Inferior parietal cortex (tissue), 1 donor: ENCODE measurements around the gene MALSU1.

ENCODE experiments used
- DNase-seq: peaks from one replicate; pipeline ENCODE4 v3.0.0-alpha.2; 2016; ENCODE audit errors: extremely low spot score

Gene MALSU1

DNA sequence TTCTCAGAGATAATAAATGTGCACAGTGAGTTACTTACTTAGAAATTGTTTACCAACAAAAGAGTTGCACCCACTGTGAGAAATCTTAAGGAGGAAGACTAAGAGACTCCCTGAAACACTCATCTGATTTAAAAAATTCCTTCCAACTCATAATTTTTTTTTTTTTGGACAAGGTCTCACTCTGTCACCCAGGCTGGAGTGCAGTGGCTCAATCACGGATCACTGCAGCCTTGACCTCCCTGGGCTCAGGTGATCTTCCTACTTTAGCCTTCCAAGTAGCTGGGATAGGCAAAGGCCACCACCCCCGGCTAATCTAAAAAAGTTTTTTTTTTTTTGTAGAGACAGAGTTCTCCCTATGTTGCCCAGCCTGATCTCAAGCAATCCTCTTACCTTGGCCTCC, 36.0 kb downstream of the MALSU1 start:
- DNase-seq, result no peak

DNA sequence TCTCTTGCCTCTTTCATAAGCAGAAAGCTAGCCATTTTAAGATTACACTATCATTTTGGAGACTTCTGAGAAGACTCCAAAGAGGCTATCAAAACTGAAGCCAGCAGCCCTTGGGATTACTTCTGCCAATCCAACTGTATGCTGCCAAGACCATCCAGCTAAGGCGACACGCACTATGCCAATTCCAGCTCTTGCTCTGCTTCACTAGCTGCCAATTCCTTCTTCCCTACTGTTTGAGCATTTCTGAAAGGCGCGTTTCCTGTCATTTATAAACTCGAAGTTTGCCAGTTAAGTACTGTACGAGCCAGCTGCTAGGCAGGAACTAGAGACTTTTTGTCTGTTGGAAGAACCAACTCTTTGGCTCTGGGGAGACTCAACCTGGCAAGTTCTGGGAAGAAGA, 36.5 kb downstream of the MALSU1 start:
- no peak for DNase-seq

- no peak for DNase-seq
These were observed 36.9 kb downstream of the MALSU1 start for GRCh38 chr7:23336086-23336485.

DNA sequence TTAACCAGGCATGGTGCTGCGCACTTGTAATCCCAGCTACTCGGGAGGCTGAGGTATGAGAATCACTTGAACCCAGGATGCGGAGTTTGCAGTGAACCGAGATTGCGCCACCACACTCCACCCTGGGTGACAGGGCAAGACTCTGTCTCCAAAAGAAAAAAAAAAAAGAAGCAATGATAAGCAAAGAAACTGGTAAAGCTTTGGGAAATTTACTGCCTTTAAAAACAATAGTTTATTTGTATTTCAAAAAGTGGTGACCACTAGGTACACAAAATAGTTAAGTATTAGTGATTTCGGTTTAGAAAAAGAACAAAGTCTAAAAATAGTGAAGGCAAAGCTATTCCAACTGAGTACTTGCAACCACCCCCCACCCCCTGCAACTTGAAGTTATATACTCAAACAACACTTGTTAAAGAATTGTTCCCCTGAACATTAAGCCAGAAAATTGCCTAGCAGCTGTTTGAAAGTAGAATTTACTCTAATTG, 37.7 kb downstream of the MALSU1 start:
- no peak for DNase-seq

- DNase-seq, result no peak
These were observed 38.2 kb downstream of the MALSU1 start for GRCh38 chr7:23337374-23337773.

GRCh38 chr7:23338439-23338838, 39.3 kb downstream of the MALSU1 start:
- DNase-seq, result no peak

GRCh38 chr7:23338863-23339262, 39.7 kb downstream of the MALSU1 start:
- no peak for DNase-seq

- DNase-seq, result no peak
These were observed 42.9 kb downstream of the MALSU1 start for GRCh38 chr7:23341846-23342598.

DNA sequence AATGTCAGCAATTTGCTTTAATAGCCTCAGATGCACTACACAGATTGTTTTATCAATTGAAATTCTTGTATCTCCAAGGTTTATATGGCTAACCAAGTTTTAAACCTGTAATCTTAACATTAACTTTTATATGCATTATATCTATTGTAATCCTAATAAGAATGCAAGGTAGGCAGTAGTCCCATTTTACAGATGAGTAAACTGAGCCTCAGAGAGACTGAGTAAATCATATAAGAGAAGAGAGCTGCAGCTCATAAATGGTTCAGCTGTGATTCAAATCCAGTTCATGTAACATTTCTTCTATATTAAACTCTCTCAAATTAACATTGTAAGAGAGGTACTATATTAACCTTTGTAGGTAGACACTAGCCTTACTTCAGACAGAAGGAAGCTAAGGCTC, 44.0 kb downstream of the MALSU1 start:
- no peak for DNase-seq

GRCh38 chr7:23343806-23344475, 44.8 kb downstream of the MALSU1 start:
- no peak for DNase-seq

DNA sequence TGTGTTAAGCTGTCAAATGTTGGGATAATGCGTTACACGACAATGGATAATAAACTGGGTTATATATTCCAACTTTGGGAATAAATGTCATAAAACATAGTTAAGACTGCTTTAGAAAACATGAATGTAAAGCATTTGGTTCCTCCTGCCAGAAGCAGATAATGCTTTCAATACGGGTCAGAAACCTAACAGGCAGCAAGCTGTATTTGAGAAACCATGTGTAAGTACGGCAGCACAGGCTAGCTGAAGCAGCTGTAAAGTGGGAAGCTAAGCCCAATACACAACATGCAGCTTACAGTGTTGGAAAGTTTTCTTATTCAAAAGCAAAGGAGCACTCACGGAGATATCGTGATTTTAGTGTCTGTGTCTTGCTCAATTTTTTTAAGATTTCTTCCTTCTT, 46.5 kb downstream of the MALSU1 start:
- no peak for DNase-seq

GRCh38 chr7:23346316-23346715, 47.2 kb downstream of the MALSU1 start:
- no peak for DNase-seq

DNA sequence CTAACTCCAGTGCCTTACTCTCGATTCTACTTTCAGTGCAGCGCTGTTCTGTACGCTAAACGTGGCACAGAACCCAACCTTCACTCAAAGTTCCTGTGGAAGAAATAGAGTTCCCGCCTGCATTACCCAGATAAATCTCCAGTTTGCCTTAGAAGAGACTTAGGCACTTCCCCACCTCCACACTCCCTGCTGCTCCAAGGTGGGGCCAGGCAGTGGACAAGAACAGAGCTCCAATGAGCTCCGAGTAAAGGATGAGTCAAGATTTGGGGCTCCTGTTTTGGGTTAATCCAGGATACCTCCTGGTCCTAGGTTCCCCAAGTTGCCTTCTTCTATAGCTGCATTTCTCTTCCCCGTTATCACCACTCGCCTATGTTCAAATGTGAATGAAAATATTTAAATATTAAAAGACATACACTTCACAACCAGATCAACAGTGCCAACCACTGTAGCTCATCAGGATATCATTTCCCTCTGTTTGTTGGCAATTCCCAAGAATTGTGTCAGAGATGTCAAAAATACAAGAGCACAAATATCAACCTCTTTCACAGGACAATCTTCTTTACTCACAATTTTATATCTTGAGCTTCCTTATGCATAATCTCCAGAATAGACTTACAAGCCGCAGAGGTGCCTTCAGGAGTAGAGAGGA, 48.0 kb downstream of the MALSU1 start:
- no peak for DNase-seq

DNA sequence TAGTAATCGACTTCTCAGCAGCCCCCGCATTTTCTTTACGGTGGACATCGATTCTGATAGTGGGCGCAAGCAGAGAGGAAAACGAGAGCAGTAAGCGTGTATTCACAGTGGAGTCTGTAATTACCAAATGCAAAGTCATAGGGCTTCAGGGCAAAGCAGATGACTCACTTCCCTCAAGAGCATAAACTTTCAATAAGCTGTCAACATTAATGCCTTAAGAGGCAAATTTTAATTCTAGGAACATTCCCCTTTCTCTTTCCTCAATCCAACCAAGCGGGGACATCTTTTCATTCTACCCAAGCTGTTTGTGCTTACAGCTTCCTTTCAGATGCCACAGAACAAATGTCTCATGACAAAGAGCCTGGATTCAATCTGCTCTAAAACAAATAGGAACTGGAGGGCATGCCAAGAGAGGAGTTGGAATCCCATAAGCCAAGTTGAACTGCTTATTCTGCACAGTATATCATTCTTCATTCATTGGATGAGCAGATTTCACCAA, 48.6 kb downstream of the MALSU1 start:
- no peak for DNase-seq

DNA sequence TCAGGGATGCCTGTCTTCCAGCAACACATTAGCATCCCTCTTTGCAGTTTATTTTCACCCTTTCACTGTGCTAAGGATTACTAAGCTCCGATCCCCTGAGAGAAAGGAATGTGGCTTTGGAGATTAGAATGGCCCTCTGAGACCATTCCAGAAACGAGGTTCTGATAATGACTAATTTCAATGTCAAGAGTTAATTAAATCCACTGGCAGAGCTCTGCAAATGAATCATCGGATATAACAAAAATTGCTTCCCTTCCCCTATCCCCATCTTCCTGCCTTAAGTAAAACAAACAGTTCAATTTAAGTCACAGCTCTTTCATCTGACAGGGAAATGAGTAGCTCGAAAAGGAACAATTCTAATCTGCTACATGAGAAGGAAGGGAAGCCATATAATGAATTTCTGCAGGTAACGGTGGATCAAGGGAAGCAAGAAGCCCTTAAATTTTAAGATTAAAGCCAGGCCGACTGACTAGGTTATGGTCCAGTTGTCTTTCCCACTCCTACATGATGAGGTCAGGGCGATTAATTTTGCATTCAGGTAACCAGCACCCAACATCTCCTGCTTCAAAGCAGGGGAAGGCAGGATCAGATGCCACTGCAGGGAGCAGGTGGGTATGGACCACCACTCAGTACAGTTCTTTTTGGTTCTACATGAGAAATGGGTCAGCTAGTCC, 50.5 kb downstream of the MALSU1 start:
- no peak for DNase-seq

DNA sequence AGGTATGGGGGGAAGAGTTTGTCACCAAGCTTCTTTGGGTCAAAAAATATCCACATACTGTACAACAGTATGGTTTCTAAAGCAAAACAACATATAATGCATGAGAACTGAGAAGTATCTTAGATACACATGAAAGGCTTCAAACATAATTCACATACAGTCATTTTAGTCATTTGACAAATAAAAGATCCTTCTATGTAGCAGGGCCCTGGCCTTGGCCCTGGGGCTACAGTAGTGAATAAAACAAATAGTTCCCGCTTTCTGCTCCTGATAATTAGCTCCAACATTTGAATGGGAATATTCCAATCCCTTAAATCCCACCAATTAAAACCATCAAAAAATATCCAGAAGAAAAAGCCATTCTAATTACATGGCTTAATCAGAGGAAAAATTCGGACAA, 51.3 kb downstream of the MALSU1 start:
- DNase-seq, result no peak

DNA sequence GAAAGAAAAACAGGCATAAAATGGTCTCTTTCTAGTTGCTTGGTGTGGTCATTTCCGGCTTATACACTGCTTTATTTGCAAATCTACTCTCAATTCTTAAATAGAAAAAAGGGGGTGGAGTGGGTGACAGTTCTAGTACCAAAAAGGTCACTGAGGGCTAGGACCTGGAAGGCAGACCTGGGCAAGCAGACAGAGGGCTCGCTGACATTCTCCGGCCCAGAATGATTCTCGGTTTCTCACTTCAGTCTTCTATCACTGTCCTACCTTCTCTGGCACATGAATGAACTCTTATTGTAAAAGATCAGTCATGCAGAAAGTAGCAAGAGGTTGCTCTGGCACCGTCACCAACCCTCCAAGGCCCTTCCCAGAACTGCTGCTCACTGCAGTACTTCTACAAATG, 54.0 kb downstream of the MALSU1 start:
- no peak for DNase-seq

- no peak for DNase-seq
These were observed 57.0 kb downstream of the MALSU1 start for GRCh38 chr7:23356168-23356567.

DNA sequence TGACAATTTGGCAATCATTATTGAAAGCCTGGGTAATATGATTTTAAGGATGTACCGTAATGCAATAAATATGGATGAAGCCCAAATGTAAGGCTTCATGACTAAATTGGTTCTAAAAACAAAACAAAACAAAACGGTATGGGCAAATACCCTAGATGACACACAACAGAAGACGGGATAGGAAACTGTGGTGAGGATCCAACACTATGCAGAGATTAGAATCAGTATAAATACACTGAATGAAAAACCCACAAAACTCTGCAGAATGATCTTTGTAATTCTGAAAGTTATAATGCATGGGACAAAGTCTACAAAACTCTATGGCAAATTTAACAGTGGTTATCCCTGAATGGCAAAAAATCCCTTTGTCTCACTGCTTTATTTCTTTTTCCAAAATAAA, 57.6 kb downstream of the MALSU1 start:
- DNase-seq, result no peak

- DNase-seq, result no peak
These were observed 58.3 kb downstream of the MALSU1 start for GRCh38 chr7:23357190-23358093.

DNA sequence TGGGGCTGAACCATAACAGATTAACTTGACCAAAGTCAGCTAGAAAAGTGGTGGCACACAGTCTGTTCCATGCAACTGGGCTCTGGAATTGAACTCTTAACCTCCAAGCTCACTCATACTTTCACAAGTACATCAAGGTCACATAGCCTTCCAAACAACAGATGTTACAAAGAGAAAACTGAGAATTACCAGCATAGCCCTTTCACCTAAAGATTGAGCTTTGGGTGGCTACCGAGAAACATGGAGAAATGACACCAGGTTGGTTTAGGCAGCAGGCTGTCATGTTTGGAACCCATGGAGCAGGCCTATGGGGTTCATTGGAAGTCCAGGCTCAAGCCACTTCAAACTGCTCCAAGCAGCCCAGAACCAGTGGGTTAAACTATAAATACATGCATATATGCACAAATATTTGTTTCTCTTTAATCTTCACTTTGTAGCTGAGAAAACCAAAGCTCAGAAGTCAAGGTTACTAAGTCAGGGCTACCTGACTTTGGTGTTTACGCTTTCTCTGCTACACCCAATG, 59.1 kb downstream of the MALSU1 start:
- DNase-seq, result no peak
